ENCODE data around the gene CELF4. TPM values are rescaled to one million over a fixed set of nuclear protein-coding genes. Genes with fewer than 3 reads are reported as not detected.

CELF4 gene
- total and polyA plus RNA-seq, 2 donors (not counting 3 experiments of a cell fraction or from before 2014, with no cell fraction given) = not detected

GRCh38 chr18:37287601-37288000 lies 278.0 kb downstream of the CELF4 start:
- Histone ChIP-seq H3K4me1 (ENCODE audit: control insufficient read depth, extremely low read depth, insufficient read depth, low read length) (no peaks in the 10 kb centered on the region), H3K36me3 (ENCODE audit: control insufficient read depth in 2 of 2, extremely low read depth in 1 of 2, insufficient read depth in 2 of 2, low read length in 2 of 2) (no peaks in the 10 kb centered on the region), H3K4me3 (replicated peaks in 1 of 3; ENCODE audit: insufficient read depth in 1 of 3, low read depth in 1 of 3, low read length in 3 of 3) (no peak overlapping the region), H3K9me3 (replicated peaks; ENCODE audit: control insufficient read depth, insufficient read depth, low read length) (no peaks in the 10 kb centered on the region), H4K20me1 (replicated peaks; ENCODE audit: control insufficient read depth, extremely low read depth, insufficient read depth, low read length) (no peaks in the 10 kb centered on the region), H3K27me3 (ENCODE audit: control insufficient read depth in 2 of 2, insufficient read depth in 2 of 2, low read length in 2 of 2) (no peaks in the 10 kb centered on the region), H3K27ac (ENCODE audit: insufficient read depth, low read depth, low read length) (no peak overlapping the region), H3K9me1 (replicated peaks; ENCODE audit: control insufficient read depth, extremely low read depth, insufficient read depth, low read length) (no peaks in the 10 kb centered on the region), H3K4me2 (ENCODE audit: insufficient read depth, low read length) (no peak overlapping the region), H3K79me2 (ENCODE audit: control insufficient read depth, insufficient read depth, low read length) (no peaks in the 10 kb centered on the region), H2AFZ (ENCODE audit: low read depth, low read length) (no peak overlapping the region), H3K9ac (replicated peaks; ENCODE audit: extremely low read depth, insufficient read depth, low read length) (no peak overlapping the region)
- no peak for TF ChIP-seq MYC (IDR thresholded peaks at IDR 0.05; ENCODE audit: low read depth, low read length)
- no peak for TF ChIP-seq POLR2A (IDR thresholded peaks at IDR 0.05; ENCODE audit: low read depth, low read length)
- TF ChIP-seq GATA2 (IDR thresholded peaks at IDR 0.05; ENCODE audit: insufficient read depth, insufficient read length, low read depth, low read length) = no peak
- no peak for TF ChIP-seq FOS (IDR thresholded peaks at IDR 0.05; ENCODE audit: borderline replicate concordance, insufficient read depth, low read length)
- TF ChIP-seq EZH2 (IDR thresholded peaks at IDR 0.05; ENCODE audit: borderline replicate concordance, low read depth, low read length, severe bottlenecking) = no peak
- no peak for TF ChIP-seq JUN (IDR thresholded peaks at IDR 0.05; ENCODE audit: borderline replicate concordance, insufficient read depth, insufficient read length, low read depth)
- no peak for TF ChIP-seq CTCF (IDR thresholded peaks at IDR 0.05; ENCODE audit: extremely low read depth in 1 of 2, insufficient read depth in 1 of 2, low read depth in 1 of 2, low read length in 2 of 2)
- no peak for TF ChIP-seq POLR2AphosphoS5 (IDR thresholded peaks at IDR 0.05; ENCODE audit: insufficient read depth, low read depth, low read length)
- no peak for TF ChIP-seq MAX (IDR thresholded peaks at IDR 0.05; ENCODE audit: insufficient read depth, insufficient read length)
- no peak for FAIRE-seq
- ChIA-PET CTCF (no interaction called here), POLR2A (no interaction called here)
- no TSS peak for BruUV-seq (replicated peaks)
- dilution Hi-C loops (cut with MboI; ENCODE audit: extremely low pct_ligation_motif_present, low sequenced_read_pairs) = no loop called here
- intact Hi-C loops (cut with micrococcal nuclease) = no loop called here
- no peak for DNase-seq (ENCODE audit: low read depth, low spot score)
